ENCODE measurements around the gene RPS6KA6. TPM values are rescaled to one million over a fixed set of nuclear protein-coding genes. Genes with fewer than 3 reads are reported as not detected.

Gene RPS6KA6
- polyA plus RNA-seq, 1 experiment: 3.3 TPM

DNA sequence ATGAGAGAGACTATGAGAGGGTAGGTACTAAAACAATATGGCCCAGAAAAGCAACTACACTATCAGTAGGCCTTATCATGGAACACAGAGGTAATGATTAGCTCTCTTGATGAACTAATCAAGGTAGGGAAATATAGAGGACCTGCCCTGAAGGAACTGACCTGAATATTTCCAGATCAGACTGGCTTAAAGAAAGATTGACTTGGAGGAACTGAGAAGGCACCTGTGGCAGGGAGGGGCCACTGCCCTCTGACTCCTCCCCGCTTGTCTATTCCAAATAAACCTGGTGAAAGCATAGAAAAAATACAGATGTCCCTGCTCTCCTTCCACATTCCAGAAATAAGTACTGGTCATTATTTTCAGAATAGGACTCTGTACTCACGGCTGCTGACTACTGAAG, 5.5 kb downstream of the RPS6KA6 start:
- TF ChIP-seq, protein P1, sequence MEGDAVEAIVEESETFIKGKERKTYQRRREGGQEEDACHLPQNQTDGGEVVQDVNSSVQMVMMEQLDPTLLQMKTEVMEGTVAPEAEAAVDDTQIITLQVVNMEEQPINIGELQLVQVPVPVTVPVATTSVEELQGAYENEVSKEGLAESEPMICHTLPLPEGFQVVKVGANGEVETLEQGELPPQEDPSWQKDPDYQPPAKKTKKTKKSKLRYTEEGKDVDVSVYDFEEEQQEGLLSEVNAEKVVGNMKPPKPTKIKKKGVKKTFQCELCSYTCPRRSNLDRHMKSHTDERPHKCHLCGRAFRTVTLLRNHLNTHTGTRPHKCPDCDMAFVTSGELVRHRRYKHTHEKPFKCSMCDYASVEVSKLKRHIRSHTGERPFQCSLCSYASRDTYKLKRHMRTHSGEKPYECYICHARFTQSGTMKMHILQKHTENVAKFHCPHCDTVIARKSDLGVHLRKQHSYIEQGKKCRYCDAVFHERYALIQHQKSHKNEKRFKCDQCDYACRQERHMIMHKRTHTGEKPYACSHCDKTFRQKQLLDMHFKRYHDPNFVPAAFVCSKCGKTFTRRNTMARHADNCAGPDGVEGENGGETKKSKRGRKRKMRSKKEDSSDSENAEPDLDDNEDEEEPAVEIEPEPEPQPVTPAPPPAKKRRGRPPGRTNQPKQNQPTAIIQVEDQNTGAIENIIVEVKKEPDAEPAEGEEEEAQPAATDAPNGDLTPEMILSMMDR (IDR thresholded peaks at IDR 0.05; ENCODE audit: low read depth, low read length): no peak
- Histone ChIP-seq H3K27ac (ENCODE audit: low read depth, low read length) (no peak overlapping the region), H3K9me3 (ENCODE audit: control insufficient read depth, insufficient read depth, low read length) (no peaks in the 10 kb centered on the region), H3K4me3 (ENCODE audit: low read depth, low read length) (no peak overlapping the region), H3K27me3 (ENCODE audit: control insufficient read depth, insufficient read depth, low read length) (no peaks in the 10 kb centered on the region)
- CTCF ChIA-PET: no interaction called here
- DNase-seq (ENCODE audit: low read depth, low spot score): no peak
- POLR2A ChIA-PET: no interaction called here

DNA sequence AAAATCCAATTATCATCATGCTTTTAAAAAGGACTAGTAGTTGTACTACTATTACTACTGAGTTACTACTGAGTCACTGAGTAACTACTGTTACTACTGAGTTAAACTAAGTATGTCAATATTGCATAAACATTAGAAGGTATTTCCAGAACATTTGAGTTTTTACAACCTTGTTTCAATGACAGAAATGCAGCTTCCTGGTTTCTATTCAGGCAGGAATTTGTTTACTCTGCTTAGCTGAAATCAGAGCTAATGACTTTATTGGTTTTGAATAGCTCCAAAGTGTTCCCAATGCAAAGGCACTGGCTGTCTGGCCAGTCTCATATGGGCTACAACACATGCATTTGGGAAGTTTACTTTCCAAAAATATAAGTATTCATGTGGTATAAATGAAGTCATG, 12.0 kb downstream of the RPS6KA6 start:
- Histone ChIP-seq H3K27me3 (ENCODE audit: control insufficient read depth, insufficient read depth, low read length) (no peaks in the 10 kb centered on the region), H3K9me3 (ENCODE audit: control insufficient read depth, insufficient read depth, low read length) (no peaks in the 10 kb centered on the region), H3K27ac (ENCODE audit: low read depth, low read length) (no peak overlapping the region), H3K4me3 (ENCODE audit: low read depth, low read length) (no peak overlapping the region)
- ChIA-PET CTCF (no interaction called here), POLR2A (no interaction called here)
- DNase-seq (ENCODE audit: low read depth, low spot score): no peak
- TF ChIP-seq, protein P1 (IDR thresholded peaks at IDR 0.05; ENCODE audit: low read depth, low read length): no peak

DNA sequence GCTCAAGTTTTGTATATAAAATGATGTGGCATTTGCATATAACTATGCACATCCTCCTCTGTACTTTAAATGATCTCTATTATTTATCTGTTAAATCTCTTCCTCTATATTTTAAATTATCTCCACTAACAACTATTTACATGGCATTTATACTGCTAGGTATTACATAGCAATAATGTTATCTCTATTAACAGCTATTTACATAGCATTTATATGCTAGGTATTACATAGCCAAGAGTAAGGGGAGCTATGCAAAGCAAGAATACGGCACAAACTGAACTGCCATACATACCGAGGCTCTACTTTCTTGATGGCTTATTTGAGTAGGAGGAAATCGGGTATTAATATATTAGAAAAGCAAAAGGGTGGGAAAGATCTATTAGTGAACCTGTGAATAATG, 12.7 kb downstream of the RPS6KA6 start:
- POLR2A ChIA-PET: no interaction called here
- no peak overlapping the region for H3K27ac ChIP-seq (ENCODE audit: low read depth, low read length)
- TF ChIP-seq, protein P1 (IDR thresholded peaks at IDR 0.05; ENCODE audit: low read depth, low read length): no peak
- H3K9me3 ChIP-seq (ENCODE audit: control insufficient read depth, insufficient read depth, low read length): no peaks in the 10 kb centered on the region
- no peak overlapping the region for H3K4me3 ChIP-seq (ENCODE audit: low read depth, low read length)
- CTCF ChIA-PET: no interaction called here
- no peaks in the 10 kb centered on the region for H3K27me3 ChIP-seq (ENCODE audit: control insufficient read depth, insufficient read depth, low read length)
- no peak for DNase-seq (ENCODE audit: low read depth, low spot score)

DNA sequence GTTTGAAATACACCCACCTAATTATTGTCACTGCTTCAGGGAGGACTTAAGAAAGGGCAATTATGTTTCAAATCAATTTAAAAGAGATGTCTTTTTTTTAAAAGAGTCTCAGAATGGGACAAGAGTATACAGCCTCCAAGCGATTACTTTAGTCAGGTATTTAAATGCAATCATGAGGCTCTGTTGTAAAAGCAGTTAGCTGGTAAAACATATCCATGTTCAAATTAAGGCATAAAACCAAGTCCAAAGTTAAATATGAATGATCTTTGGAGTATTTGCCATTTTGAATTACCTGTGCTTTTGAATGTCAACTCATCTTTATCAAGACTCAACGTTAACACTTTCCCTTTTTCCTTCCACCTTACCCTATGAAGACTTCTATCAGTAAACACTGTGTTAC, 13.7 kb downstream of the RPS6KA6 start:
- H3K27me3 ChIP-seq (ENCODE audit: control insufficient read depth, insufficient read depth, low read length): no peaks in the 10 kb centered on the region
- no peak overlapping the region for H3K4me3 ChIP-seq (ENCODE audit: low read depth, low read length)
- POLR2A ChIA-PET: no interaction called here
- H3K9me3 ChIP-seq (ENCODE audit: control insufficient read depth, insufficient read depth, low read length): no peaks in the 10 kb centered on the region
- TF ChIP-seq, protein P1 (IDR thresholded peaks at IDR 0.05; ENCODE audit: low read depth, low read length): no peak
- CTCF ChIA-PET: no interaction called here
- H3K27ac ChIP-seq (ENCODE audit: low read depth, low read length): no peak overlapping the region
- DNase-seq (ENCODE audit: low read depth, low spot score): no peak

DNA sequence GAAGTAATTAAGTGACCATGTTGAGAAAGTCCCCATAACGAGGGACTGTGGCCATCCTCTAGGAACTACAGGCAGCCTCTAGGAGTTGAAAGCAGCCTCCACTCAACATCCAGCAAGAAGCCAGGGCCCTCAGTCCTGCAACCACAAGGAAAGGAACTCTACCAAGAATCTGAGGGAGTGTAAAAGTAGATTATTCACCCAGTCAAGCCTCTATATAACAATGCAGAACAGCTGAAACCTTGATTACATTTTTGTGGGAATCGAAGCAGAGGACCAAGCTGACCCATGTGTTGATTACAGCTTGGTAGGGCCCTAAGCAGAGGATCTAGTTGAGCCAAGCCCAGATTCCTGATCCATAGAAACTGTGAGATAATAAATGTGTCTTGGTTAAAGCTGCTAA, 17.1 kb downstream of the RPS6KA6 start:
- no peak for DNase-seq (ENCODE audit: low read depth, low spot score)
- H3K4me3 ChIP-seq (ENCODE audit: low read depth, low read length): no peak overlapping the region
- no peaks in the 10 kb centered on the region for H3K9me3 ChIP-seq (ENCODE audit: control insufficient read depth, insufficient read depth, low read length)
- ChIA-PET POLR2A (no interaction called here), CTCF (no interaction called here)
- H3K27me3 ChIP-seq (ENCODE audit: control insufficient read depth, insufficient read depth, low read length): no peaks in the 10 kb centered on the region
- H3K27ac ChIP-seq (ENCODE audit: low read depth, low read length): no peak overlapping the region
- TF ChIP-seq, protein P1 (IDR thresholded peaks at IDR 0.05; ENCODE audit: low read depth, low read length): no peak
